WTC11 (cell line): ENCODE results near the gene MS4A2. TPM values are rescaled to one million over a fixed set of nuclear protein-coding genes. Genes with fewer than 3 reads are reported as not detected.

Experiments
- ATAC-seq: fragments of 200-7000 bp; cut with Tn5 transposase; 2 replicates; pipeline ENCODE4 v1.10.0; 2021; ENCODE audit warnings: mild to moderate bottlenecking, moderate library complexity
- CTCF ChIA-PET: fragments of 300-600 bp; sonication (Branson Sonifier 250); formaldehyde crosslinking; loops from one replicate; lab custom pipeline; 2021; ENCODE audit warnings: antibody characterized with exemption; lab: Charles Lee
- POLR2A ChIA-PET: fragments of 350-600 bp; sonication (Branson Sonifier 250); formaldehyde crosslinking; loops from one replicate; lab custom pipeline; 2021; ENCODE audit warnings: antibody characterized with exemption; lab: Charles Lee
- DNase-seq: peaks from one replicate; pipeline ENCODE4 v3.0.0; 2021; ENCODE audit warnings: low spot score
- H3K27ac Mint-ChIP-seq: 2 replicates; pipeline ENCODE4 v1.8.0; 2021; ENCODE audit warnings: mixed read lengths
- H3K27me3 Mint-ChIP-seq: 2 replicates; pipeline ENCODE4 v1.8.0; 2021; ENCODE audit warnings: low read depth, mild to moderate bottlenecking, moderate library complexity, mixed read lengths
- H3K36me3 Mint-ChIP-seq: 2 replicates; pipeline ENCODE4 v1.8.0; 2021; ENCODE audit warnings: mixed read lengths
- H3K4me1 Mint-ChIP-seq: 2 replicates; pipeline ENCODE4 v1.8.0; 2022; ENCODE audit warnings: mixed read lengths
- H3K4me3 Mint-ChIP-seq: 2 replicates; pipeline ENCODE4 v1.8.0; 2021; ENCODE audit warnings: mild to moderate bottlenecking, moderate library complexity, mixed read lengths
- H3K9me3 Mint-ChIP-seq: 2 replicates; pipeline ENCODE4 v1.8.0; 2021; ENCODE audit warnings: mixed read lengths
- AR ChIP-seq: fragments of 250-450 bp; sonication (Bioruptor Pico); IDR thresholded peaks from 2 replicates; pipeline ENCODE4 v1.9.0; 2021; ENCODE audit warnings: mild to moderate bottlenecking
- ARID4B ChIP-seq: sonication (generic); formaldehyde crosslinking; IDR thresholded peaks from 2 replicates; pipeline ENCODE4 v1.8.0; 2023; ENCODE audit warnings: missing genetic modification reagents, mild to moderate bottlenecking, borderline replicate concordance
- CTCF ChIP-seq: fragments of 200-600 bp; IDR thresholded peaks from 2 replicates; pipeline ENCODE4 v1.8.0; 2022; ENCODE audit warnings: antibody characterized with exemption
- NFATC4 ChIP-seq: fragments of 250-450 bp; sonication (Bioruptor Pico); IDR thresholded peaks from 2 replicates; pipeline ENCODE4 v1.9.0; 2021; ENCODE audit warnings: mild to moderate bottlenecking
- STAT6 ChIP-seq: sonication (generic); formaldehyde crosslinking; conservative IDR thresholded peaks from 2 replicates; pipeline ENCODE4 v1.8.1; 2023; ENCODE audit warnings: mild to moderate bottlenecking, low read depth, missing genetic modification reagents, moderate library complexity
- TP53 ChIP-seq: sonication (generic); formaldehyde crosslinking; IDR thresholded peaks from 2 replicates; pipeline ENCODE4 v1.8.1; 2023; ENCODE audit warnings: mild to moderate bottlenecking, missing genetic modification reagents
- ZBTB21 ChIP-seq: sonication (generic); formaldehyde crosslinking; IDR thresholded peaks from 2 replicates; pipeline ENCODE4 v1.8.1; 2023; ENCODE audit warnings: mild to moderate bottlenecking, missing genetic modification reagents, borderline replicate concordance
- ZMAT4 ChIP-seq: fragments of 250-450 bp; sonication (Bioruptor Pico); IDR thresholded peaks from 2 replicates; pipeline ENCODE4 v1.9.0; 2021; ENCODE audit warnings: mild to moderate bottlenecking
- ZNF396 ChIP-seq: fragments of 250-450 bp; sonication (Bioruptor Pico); IDR thresholded peaks from 2 replicates; pipeline ENCODE4 v1.8.0; 2021; ENCODE audit warnings: mild to moderate bottlenecking, moderate library complexity, borderline replicate concordance
- total RNA-seq: library from RNA; stranded (reverse); gene quantifications from 3 replicates; pipeline ENCODE4 v1.2.3, GENCODE V29; 2021

Gene MS4A2
- total RNA-seq, 1 experiment from 2014 or later = not detected

GRCh38 chr11:60129853-60130252 is 41.4 kb downstream of the MS4A2 start:
- Mint-ChIP-seq H3K4me3 (no peak overlapping the region), H3K9me3 (peaks cover 32% of the 10 kb centered on the region), H3K4me1 (peaks cover 14% of the 10 kb centered on the region), H3K36me3 (peaks cover 17% of the 10 kb centered on the region), H3K27ac (no peak overlapping the region), H3K27me3 (no peaks in the 10 kb centered on the region)
- DNase-seq = no peak
- ChIA-PET POLR2A (no interaction called here), CTCF (interaction anchor here (0.6 to 1.4 kb wide), 5 partner anchors 11 to 1248 kb away, joined by 3 to 5 read pairs (median 3); no protein-coding TSS in a partner anchor)
- TF ChIP-seq AR (CRISPR knock-in tag) (no peak), TP53 (CRISPR knock-in tag) (no peak), ARID4B (CRISPR knock-in tag) (no peak)
- ATAC-seq = no peak

- TF ChIP-seq ZBTB21 (CRISPR knock-in tag) (no peak), ZMAT4 (CRISPR knock-in tag) (no peak), ZNF396 (CRISPR knock-in tag) (no peak), NFATC4 (CRISPR knock-in tag) (no peak), CTCF (peak; percentile 29; the same call in 1 of the 2 replicates), STAT6 (CRISPR knock-in tag) (no peak)
- ChIA-PET CTCF (interaction anchor here (0.8 kb wide), 1 partner anchor 314 kb away, joined by 3 read pairs; no protein-coding TSS in a partner anchor), POLR2A (no interaction called here)
- Mint-ChIP-seq H3K4me3 (no peak overlapping the region), H3K27ac (no peak overlapping the region), H3K9me3 (peaks cover 33% of the 10 kb centered on the region), H3K4me1 (peaks cover 7% of the 10 kb centered on the region; the same call in 1 of the 2 replicates), H3K36me3 (peaks cover 17% of the 10 kb centered on the region), H3K27me3 (no peaks in the 10 kb centered on the region)
- ATAC-seq = peak; percentile 99
- peak; percentile 22 for DNase-seq
Measured at GRCh38 chr11:60130496-60130895, 42.0 kb downstream of the MS4A2 start.
